Aorta (tissue), 5 donors: ENCODE results near the gene FCHSD2. TPM values are rescaled to one million over a fixed set of nuclear protein-coding genes. Genes with fewer than 3 reads are reported as not detected.

ENCODE experiments used
- ATAC-seq: fragments of 200-7000 bp; cut with Tn5 transposase; one replicate; pipeline ENCODE4 v1.9.1; 2022; ENCODE audit warnings: moderate library complexity; ENCODE audit not compliant: low FRiP score
- DNase-seq, 2 donors: peaks; one replicate each; pipeline ENCODE4 v3.0.0-alpha.2; 2020
- H3K27ac ChIP-seq, 2 donors: one replicate each; pipeline ENCODE4 v1.5.1; 2013; ENCODE audit warnings: low read length in 2 of 2, mild to moderate bottlenecking in 2 of 2, moderate library complexity in 2 of 2, control low read depth in 1 of 2, inconsistent platforms in 1 of 2, low read depth in 1 of 2
- H3K27me3 ChIP-seq, 2 donors: one replicate each; pipeline ENCODE4 v1.6.1; 2013; ENCODE audit warnings: control low read depth in 1 of 2, low read length in 1 of 2, mild to moderate bottlenecking in 1 of 2, moderate library complexity in 1 of 2; ENCODE audit not compliant: insufficient read depth in 2 of 2, control insufficient read depth in 1 of 2
- H3K36me3 ChIP-seq, 2 donors: one replicate each; pipeline ENCODE4 v1.6.1; 2013; ENCODE audit warnings: control low read depth in 1 of 2, low read length in 1 of 2, mild to moderate bottlenecking in 1 of 2; ENCODE audit not compliant: insufficient read depth in 2 of 2, control insufficient read depth in 1 of 2
- H3K4me1 ChIP-seq, 2 donors: one replicate each; pipeline ENCODE4 v1.6.1; 2013; ENCODE audit warnings: low read length in 2 of 2, control low read depth in 1 of 2, mild to moderate bottlenecking in 1 of 2, moderate library complexity in 1 of 2; ENCODE audit not compliant: insufficient read depth in 2 of 2, control insufficient read depth in 1 of 2
- H3K4me3 ChIP-seq, 2 donors: one replicate each; pipeline ENCODE4 v1.5.1; 2013; ENCODE audit warnings: low read length in 2 of 2, control low read depth in 1 of 2, mild to moderate bottlenecking in 1 of 2
- H3K9me3 ChIP-seq: one replicate; pipeline ENCODE4 v1.6.1; 2013; ENCODE audit warnings: mild to moderate bottlenecking, low read length; ENCODE audit not compliant: control insufficient read depth
- WGBS, 2 donors: extraction: QIAGEN DNeasy Blood & Tissue Kit; methylation state at CpG; one replicate each; pipeline ENCODE4 v1.1.7; 2013; 5-methylcytosine and 5-hydroxymethylcytosine counted together
- intact Hi-C, 2 donors: fragments of 100-400 bp; cut with DNase I; formaldehyde crosslinking; loops; one replicate each; pipeline versions ENCODE4 v1.14.2 to v1.15.0; 2022
- polyA plus RNA-seq, 2 donors: library from polyadenylated mRNA; stranded (reverse); fragments of 200-250 nt; gene quantifications; one replicate each; pipeline ENCODE4 v1.2.3, GENCODE V29; 2013
- total RNA-seq, 2 donors: library from RNA; stranded (reverse); fragmentation: NEBNext Ultra II Directional; extraction: Animal tissue kit (Norgen Biotek cat#: 25700); gene quantifications; one replicate each; pipeline ENCODE4 v1.2.1, GENCODE V29; 2021
- donor health status: healthy with polysubstance abuse.
- donor health status: Bipolar disorder and iron deficiency.
- donor health status: DM: no; HTN: no; CAD: no.
- donor health status: DM: no; HTN: no; CAD: no.
- donor health status: DM: yes; HTN: yes; CAD: no.

Gene FCHSD2
- total and polyA plus RNA-seq, 4 donors: 34.4 to 107 (median 62.2) TPM

GRCh38 chr11:73151416-73151815 is 9.3 kb upstream of the FCHSD2 start:
- H3K27ac ChIP-seq: peak overlapping the region in 1 of 2 donors; percentile 24
- ATAC-seq (no peak), DNase-seq (no peak)
- intact Hi-C loops: no loop called here
- no peaks in the 10 kb centered on the region for H3K36me3 ChIP-seq
- H3K4me3 ChIP-seq: no peak overlapping the region
- WGBS, 2 donors: 70 to 73% methylated on average over 6 of the region's 6 CpGs
- H3K4me1 ChIP-seq: peaks cover 0 to 8% of the 10 kb centered on the region in 2 donors
- no peaks in the 10 kb centered on the region for H3K27me3 ChIP-seq
- H3K9me3 ChIP-seq: no peaks in the 10 kb centered on the region

GRCh38 chr11:73149105-73149504 is 7.0 kb upstream of the FCHSD2 start:
- no peaks in the 10 kb centered on the region for H3K27me3 ChIP-seq
- ATAC-seq (no peak), DNase-seq (no peak)
- intact Hi-C loops: no loop called here
- H3K27ac ChIP-seq: peak overlapping the region in 1 of 2 donors; percentile 50
- peaks cover 0 to 8% of the 10 kb centered on the region in 2 donors for H3K4me1 ChIP-seq
- H3K4me3 ChIP-seq: no peak overlapping the region
- WGBS, 2 donors: 4 to 8% methylated on average over 2 of the region's 2 CpGs
- H3K36me3 ChIP-seq: no peaks in the 10 kb centered on the region
- H3K9me3 ChIP-seq: no peaks in the 10 kb centered on the region

GRCh38 chr11:73147771-73148681 is 5.9 kb upstream of the FCHSD2 start:
- Histone ChIP-seq H3K4me1 (peaks cover 0 to 7% of the 10 kb centered on the region in 2 donors), H3K36me3 (no peaks in the 10 kb centered on the region), H3K9me3 (no peaks in the 10 kb centered on the region), H3K27ac (peak overlapping the region; percentile 5 to 92), H3K4me3 (no peak overlapping the region), H3K27me3 (no peaks in the 10 kb centered on the region)
- 4 to 8% methylated on average over 15 of the region's 15 CpGs for WGBS, 2 donors
- intact Hi-C loops: no loop called here
- peak; percentile 55 for ATAC-seq
- peak in 1 of 2 donors; percentile 60 for DNase-seq

GRCh38 chr11:73145986-73146575 is 4.0 kb upstream of the FCHSD2 start:
- Histone ChIP-seq H3K4me1 (peaks cover 0 to 6% of the 10 kb centered on the region in 2 donors), H3K27ac (peak overlapping the region in 1 of 2 donors; percentile 70)
- no peak for DNase-seq

GRCh38 chr11:73143126-73143838 is 1.2 kb upstream of the FCHSD2 start:
- ATAC-seq (no peak), DNase-seq (no peak)
- intact Hi-C loops: loop anchor here (2.0 to 5.0 kb wide), 2 partner anchors 30 to 34 kb away; no protein-coding TSS in a partner anchor
- WGBS, 2 donors: 4 to 7% methylated on average over 13 of the region's 13 CpGs
- Histone ChIP-seq H3K9me3 (no peaks in the 10 kb centered on the region), H3K4me1 (peaks cover 0 to 4% of the 10 kb centered on the region in 2 donors), H3K27ac (peak overlapping the region; percentile 12 to 93), H3K4me3 (no peak overlapping the region), H3K36me3 (no peaks in the 10 kb centered on the region), H3K27me3 (no peaks in the 10 kb centered on the region)

More at GRCh38 chr11:73145986-73146575, 4.0 kb upstream of the FCHSD2 start:
- no peaks in the 10 kb centered on the region for H3K9me3 ChIP-seq
- H3K4me3 ChIP-seq: no peak overlapping the region
- intact Hi-C loops: no loop called here
- 46 to 47% methylated on average over 6 of the region's 6 CpGs for WGBS, 2 donors
- H3K27me3 ChIP-seq: no peaks in the 10 kb centered on the region
- no peak for ATAC-seq
- H3K36me3 ChIP-seq: no peaks in the 10 kb centered on the region

DNA sequence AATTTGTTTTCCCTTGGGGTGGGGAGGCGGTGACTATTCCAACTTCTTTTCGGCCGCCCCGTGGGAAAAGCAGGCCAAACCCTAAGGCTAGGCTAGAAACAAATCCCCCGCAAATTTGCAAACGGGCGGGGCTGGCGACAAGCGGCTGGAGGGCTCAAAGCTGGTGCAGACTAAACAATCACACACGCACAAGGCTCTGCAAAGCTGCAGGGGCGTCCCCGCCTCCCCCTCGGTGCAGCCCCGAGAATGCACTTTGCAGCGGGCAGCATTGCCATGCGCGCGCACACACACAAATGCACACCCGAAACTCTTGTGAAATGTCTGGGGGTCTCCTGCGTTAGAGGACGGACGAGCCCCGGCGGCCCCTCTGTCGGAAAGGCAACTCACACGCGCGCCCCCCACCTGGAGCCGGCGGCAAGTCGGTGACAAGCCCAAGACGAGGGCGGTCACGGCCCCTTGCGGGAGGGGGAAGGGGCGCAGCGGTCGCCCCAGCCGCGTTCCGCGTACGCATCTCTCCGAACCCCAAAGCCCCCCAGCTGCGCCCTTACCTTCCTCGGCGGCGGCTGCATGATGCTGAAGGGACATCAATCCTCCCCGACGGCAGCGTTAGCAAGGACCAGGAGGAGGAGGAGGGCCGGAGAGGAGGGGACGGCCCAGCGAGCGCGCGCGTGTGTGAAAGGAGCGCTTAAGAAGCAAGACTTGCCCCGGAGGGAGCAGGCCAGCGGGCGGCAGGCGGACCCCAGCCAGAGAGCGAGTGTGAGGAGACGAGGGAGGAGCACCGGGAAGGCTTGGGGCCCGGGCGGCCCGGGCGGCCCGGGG is 600 bp downstream of the FCHSD2 start:
- Histone ChIP-seq H3K27me3 (no peaks in the 10 kb centered on the region), H3K36me3 (no peaks in the 10 kb centered on the region), H3K27ac (peak overlapping the region; percentile 12 to 42), H3K4me3 (peak overlapping the region; percentile 85), H3K9me3 (no peaks in the 10 kb centered on the region), H3K4me1 (peaks cover 0 to 3% of the 10 kb centered on the region in 2 donors)
- WGBS, 2 donors: 0 to 1% methylated on average over 67 to 71 of the region's 71 CpGs
- intact Hi-C loops: loop anchor here (1.0 to 5.0 kb wide), 4 partner anchors 31 to 307 kb away; no protein-coding TSS in a partner anchor
- DNase-seq (peak; percentile 89 to 91), ATAC-seq (peak; percentile 71)

- DNase-seq: peak; percentile 58 to 80
- no peaks in the 10 kb centered on the region for H3K9me3 ChIP-seq
- no peaks in the 10 kb centered on the region for H3K27me3 ChIP-seq
- intact Hi-C loops: loop anchor here (1.0 to 5.0 kb wide), 2 partner anchors 36 kb away; no protein-coding TSS in a partner anchor
- H3K27ac ChIP-seq: peak overlapping the region in 1 of 2 donors; percentile 77
- no peaks in the 10 kb centered on the region for H3K36me3 ChIP-seq
- 0 to 1% methylated on average over 17 of the region's 17 CpGs for WGBS, 2 donors
- peak; percentile 2 for ATAC-seq
- peak overlapping the region; percentile 85 for H3K4me3 ChIP-seq
- peaks cover 0 to 3% of the 10 kb centered on the region in 2 donors for H3K4me1 ChIP-seq
These were observed 1.1 kb downstream of the FCHSD2 start for GRCh38 chr11:73141031-73141308.
